ES-I3 (cell line): ENCODE data around the gene SLC22A23.

ENCODE experiments used
- H3K36me3 ChIP-seq: 2 replicates; pipeline ENCODE4 v1.6.1; 2013; ENCODE audit warnings: mild to moderate bottlenecking, low read length, control low read depth, moderate library complexity; ENCODE audit not compliant: insufficient read depth
- H3K4me1 ChIP-seq: 2 replicates; pipeline ENCODE4 v1.6.1; 2013; ENCODE audit warnings: mild to moderate bottlenecking, control low read depth, low read length; ENCODE audit not compliant: insufficient read depth
- H3K9ac ChIP-seq: 2 replicates; pipeline ENCODE4 v1.6.1; 2013; ENCODE audit warnings: low read depth, mild to moderate bottlenecking, low read length, moderate library complexity
- H3K9me3 ChIP-seq: 2 replicates; pipeline ENCODE4 v1.6.1; 2013; ENCODE audit warnings: mild to moderate bottlenecking, low read length, moderate library complexity; ENCODE audit not compliant: control insufficient read depth, insufficient read depth

SLC22A23 gene

DNA sequence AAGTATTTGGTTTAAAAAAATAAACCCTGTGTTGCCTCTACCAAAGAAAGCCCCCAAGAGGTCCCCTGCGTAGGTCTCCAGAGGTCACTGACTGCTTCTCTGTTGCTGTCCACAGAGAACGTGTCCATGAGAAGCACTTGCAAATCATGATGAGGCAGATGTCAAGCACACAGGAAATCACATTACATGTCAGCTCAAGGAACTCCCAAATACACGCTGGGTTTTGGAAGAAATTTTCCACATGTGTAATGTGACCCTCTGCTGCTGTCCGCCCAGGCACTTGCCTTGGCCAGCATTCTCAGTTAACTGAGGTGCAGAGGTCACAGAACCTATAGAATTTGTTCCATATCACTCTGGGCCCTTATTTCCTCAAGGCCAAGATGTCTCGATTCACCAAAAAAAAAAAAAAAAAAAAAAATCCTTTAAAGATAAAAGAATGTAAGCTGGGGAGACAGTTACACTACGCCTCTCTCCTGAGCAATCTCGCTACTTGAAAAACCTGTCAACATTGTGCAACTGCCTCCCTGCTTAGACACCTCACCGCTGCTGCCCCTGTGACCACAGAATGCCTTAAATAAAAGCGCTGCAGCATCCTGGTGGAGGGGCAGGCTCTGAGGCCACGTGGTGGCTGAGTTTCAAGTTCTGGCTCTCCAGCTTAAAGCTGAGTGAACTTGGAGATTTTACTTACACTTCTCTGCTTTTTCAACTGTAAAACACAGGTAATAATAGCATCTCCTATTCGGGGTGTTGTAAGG lies 42.3 kb downstream of the SLC22A23 start:
- H3K4me1 ChIP-seq, result peaks cover 30% of the 10 kb centered on the region
- H3K9me3 ChIP-seq, result no peaks in the 10 kb centered on the region
- H3K9ac ChIP-seq, result no peak overlapping the region
- H3K36me3 ChIP-seq, result no peaks in the 10 kb centered on the region

DNA sequence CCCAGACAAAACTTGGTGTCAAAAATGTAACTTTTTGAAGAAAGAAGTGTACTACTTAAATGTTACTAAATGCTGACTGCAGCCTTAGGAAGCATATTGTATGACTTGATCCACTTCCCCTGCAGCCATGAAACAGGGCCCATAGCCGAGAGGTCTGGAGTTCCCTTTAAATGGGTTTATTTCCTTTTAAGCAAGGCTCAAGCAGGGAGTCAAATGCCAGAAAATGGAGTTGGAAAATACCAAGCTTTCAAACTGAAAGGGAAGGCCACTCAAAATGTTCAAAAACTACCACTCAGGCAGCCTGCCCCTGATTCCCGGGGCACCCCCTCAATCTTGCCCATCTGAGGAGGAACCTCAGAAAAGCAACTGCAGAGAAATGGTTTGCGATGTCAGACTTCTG lies 43.3 kb downstream of the SLC22A23 start:
- H3K4me1 ChIP-seq, result peaks cover 36% of the 10 kb centered on the region
- no peak overlapping the region for H3K9ac ChIP-seq

DNA sequence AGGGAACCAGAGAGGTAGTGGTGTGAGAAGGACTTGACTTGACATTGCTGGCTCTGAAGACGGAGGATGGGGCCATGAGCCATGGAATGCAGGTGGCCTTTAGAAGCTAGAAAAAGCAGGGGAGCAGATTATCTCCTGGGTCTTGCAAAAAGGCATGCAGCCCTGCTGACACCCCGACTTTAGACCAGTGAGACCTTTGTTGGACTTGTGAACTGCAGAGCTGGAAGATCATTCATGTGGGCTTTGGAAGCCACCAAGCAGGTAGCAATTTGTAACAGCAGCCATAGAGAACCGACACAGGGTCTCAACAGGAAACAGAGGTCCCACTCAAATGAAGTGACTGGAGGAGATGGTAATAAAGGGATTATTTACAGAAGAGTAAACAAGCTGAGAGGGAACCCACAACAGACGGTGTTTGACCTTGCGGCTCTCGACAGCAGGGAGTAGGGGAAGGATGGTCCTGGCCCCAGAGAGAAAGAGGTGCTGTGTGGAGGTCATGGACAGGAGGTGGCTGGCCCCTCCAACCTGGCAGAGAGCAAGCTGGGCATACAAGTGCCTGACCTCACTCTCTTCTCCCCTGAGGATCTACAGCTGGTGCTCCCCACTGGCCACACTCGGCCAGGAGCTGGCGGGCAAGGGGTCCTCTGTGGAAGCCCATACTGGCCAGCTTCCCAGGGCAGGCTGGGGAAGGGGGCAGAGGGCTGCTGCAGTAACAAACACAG lies 43.9 kb downstream of the SLC22A23 start:
- Histone ChIP-seq H3K4me1 (peaks cover 40% of the 10 kb centered on the region), H3K36me3 (no peaks in the 10 kb centered on the region), H3K9ac (no peak overlapping the region), H3K9me3 (no peaks in the 10 kb centered on the region)

More for the DNA sequence above, 43.3 kb downstream of the SLC22A23 start:
- Histone ChIP-seq H3K9me3 (no peaks in the 10 kb centered on the region), H3K36me3 (no peaks in the 10 kb centered on the region)

DNA sequence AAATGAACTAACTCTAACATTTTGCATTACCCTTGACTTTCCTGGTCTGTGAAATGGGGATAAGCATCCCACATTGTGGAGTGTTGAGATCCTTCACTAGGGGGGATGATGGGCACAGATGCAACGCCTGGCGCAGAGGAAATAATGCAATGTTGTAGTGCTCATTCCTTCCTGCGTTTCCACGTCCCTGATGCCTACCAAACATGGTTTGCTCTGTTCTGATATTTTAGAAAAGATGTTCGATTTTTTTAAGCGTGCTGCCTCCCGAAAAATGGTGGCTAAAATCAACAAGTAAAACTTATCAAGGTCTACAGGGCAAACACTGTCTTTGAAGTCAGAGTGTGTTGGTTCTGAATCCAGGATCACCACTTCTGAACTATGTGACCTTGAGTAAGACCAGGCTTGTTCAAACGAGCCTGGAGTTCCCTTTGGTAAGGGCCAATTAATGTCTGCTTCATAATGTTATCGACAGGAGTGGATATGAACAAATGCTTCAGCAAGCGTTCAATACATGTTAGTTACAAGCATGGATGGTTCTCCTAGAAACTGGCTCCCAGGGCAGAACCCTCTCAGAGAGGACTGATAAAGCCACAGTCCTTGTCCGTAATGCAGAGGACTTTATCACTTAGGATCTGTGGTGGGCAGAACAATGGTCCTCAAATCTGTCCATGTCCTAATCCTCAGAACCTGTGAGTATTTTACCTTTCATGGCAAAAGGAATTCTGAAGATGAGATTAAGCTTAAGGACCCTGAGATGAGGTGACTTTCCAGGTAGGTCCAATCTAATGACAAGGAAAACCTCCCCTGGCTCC lies 44.7 kb downstream of the SLC22A23 start:
- H3K9ac ChIP-seq, result no peak overlapping the region
- H3K9me3 ChIP-seq, result no peaks in the 10 kb centered on the region

DNA sequence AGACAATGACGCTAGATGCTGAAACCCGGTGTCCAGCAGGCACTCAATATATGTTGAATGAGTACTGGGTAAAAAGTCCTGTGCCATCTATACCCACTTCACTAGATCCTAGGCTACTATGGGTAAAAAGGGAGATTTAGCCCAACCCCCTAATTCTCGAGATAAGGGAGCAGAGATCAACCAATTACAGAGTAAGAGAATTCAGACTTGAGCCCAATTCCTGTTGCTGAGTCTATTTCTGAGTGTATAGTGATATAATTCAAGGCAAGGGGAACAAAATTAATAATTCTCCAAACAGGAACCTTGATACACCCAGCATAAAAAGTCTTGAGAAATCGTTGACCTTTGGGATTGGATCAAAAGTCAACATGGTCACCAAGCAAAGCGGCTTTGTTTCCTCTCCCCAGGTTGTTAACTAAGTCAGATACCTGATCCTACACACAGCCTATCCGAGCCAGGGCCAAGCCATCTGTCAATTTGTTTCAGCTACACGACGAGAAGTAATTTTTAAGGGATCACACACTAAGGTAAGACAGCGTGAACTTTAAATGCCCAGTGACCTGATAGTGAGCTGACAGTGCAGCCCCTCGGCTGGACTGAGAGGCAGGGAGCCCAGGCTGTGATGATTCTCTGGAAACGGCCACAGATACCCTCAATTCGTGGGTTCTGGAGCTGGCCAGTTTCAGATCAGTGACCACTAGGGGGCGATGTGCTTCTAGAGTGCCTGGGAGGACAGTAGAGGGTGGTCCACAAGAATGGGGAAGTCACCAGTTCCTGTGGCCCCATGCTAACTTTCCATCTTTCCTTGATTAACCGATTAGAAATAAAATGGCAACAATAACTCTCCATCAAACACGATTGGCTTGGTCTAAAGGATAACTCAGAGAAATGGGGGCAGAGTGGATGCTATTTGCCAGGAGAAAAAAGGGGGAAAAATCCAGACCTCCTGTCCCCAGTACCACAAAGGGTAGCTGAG lies 46.2 kb downstream of the SLC22A23 start:
- peaks cover 40% of the 10 kb centered on the region for H3K4me1 ChIP-seq
- no peak overlapping the region for H3K9ac ChIP-seq
- H3K9me3 ChIP-seq, result no peaks in the 10 kb centered on the region
- no peaks in the 10 kb centered on the region for H3K36me3 ChIP-seq

More for the DNA sequence above, 44.7 kb downstream of the SLC22A23 start:
- Histone ChIP-seq H3K36me3 (no peaks in the 10 kb centered on the region), H3K4me1 (peaks cover 40% of the 10 kb centered on the region)

DNA sequence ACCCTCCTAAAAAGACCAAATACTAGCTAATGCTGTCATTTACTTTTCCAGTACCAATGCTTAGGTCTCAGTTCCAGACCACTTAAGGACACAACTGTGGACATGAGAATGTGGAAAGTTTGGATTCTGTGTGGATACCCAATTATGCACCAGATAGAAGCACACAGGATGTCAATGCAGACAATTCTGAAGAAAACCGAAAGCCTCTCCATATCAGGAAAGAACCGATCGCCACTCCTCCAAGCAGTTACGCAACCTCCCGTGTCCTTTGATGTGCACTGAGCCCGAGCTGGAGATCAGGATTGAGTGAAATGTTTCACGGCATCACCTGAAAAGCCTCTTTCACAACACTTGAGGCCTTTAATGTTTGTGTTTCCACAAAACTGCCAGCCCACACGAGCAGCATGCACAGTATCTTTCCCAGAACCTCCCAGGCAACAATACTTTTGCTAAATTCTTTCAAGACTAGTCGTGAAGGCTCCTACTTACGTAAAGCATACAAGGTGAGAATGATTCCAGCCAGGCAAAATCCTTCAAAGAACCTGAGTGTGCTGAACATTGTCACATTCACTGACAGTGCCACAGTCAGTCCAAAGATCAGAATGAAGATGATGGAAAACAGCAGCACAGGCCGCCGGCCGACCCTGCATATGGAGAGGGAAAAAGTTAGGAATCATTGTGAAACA lies 47.0 kb downstream of the SLC22A23 start:
- Histone ChIP-seq H3K9ac (no peak overlapping the region), H3K9me3 (no peaks in the 10 kb centered on the region), H3K4me1 (peaks cover 32% of the 10 kb centered on the region), H3K36me3 (no peaks in the 10 kb centered on the region)

DNA sequence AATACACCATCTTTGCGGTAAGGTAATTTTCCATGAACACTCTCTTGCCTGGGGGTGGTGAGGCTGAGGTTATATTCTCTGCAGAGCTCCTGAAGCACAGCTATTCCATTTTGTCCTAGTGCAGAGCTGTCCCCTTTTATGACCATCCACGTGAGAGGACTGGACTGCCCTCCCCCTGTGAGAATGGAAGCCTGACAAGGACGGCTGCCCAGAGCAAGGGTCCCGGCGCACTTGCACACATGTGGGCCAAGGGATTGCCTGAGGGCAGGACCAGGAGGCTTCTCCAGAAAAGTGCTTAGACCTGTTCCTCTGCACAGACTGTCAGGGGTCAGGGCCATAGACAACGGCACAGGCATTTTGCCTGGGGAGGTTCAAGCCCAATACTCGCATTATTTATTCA lies 48.2 kb downstream of the SLC22A23 start:
- H3K9me3 ChIP-seq, result no peaks in the 10 kb centered on the region
- peaks cover 23% of the 10 kb centered on the region for H3K4me1 ChIP-seq
- H3K36me3 ChIP-seq, result no peaks in the 10 kb centered on the region
- no peak overlapping the region for H3K9ac ChIP-seq

DNA sequence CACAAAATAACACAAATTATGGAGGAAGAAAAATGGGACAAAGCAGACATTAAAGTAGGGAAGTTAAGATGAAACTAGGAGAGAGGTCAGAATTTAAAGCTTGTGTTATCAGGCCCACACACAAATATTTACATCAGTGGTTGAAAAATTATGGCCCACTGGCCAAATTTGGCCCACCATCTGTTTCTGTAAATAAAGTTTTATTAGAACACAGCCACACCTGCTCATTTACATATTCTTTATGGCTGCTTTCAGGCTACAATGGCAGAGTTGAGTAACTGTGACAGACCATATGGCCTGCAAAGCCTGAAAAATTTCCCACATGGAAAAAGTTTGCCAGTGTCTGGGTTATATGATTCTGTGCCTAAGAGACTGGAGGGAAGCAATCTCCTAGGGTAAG lies 49.0 kb downstream of the SLC22A23 start:
- Histone ChIP-seq H3K9ac (no peak overlapping the region), H3K4me1 (peaks cover 23% of the 10 kb centered on the region), H3K9me3 (no peaks in the 10 kb centered on the region), H3K36me3 (no peaks in the 10 kb centered on the region)

DNA sequence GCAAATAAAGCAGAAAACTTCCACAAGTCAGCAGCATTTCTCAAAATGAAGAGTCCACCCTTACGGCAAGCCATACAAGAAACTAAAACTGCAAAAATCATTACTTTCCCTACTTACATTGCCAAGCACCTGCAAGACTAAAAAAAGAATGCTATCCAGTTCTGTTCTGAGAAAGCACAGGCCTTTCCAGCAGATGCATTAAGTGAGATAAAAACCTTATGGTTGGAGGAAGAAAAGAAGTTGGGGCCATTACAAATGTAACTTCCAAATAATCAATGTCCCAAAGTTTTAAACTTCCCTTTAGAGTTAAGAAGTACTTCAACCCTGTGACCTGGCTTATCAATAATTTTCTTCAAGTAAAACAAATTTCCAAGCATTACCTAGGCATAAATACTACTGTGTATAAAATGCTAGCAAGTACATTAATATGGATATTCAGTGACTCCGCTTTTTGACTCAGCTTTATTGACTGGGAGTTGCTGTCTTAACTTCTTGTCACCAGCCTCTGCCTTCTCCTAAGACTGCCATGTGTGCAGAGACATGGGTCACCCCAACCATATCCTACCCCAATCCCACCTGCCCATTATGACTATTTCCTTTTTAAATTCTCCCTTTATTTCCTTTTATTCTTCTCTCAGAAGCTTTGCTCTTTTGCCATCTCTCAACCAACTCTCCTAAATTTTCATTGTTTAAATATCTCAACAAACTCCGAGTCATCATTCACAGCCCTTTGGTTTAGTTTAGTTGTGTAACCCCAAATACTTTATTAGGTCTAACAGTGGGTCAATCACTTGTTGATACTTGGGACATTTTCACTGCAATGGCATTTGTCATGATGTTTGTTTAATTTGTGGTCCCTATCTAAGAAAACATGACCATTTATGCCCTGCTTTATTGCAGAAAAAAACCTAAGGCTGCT lies 49.7 kb downstream of the SLC22A23 start:
- H3K9ac ChIP-seq, result no peak overlapping the region
- peaks cover 23% of the 10 kb centered on the region for H3K4me1 ChIP-seq
- no peaks in the 10 kb centered on the region for H3K9me3 ChIP-seq
- no peaks in the 10 kb centered on the region for H3K36me3 ChIP-seq

DNA sequence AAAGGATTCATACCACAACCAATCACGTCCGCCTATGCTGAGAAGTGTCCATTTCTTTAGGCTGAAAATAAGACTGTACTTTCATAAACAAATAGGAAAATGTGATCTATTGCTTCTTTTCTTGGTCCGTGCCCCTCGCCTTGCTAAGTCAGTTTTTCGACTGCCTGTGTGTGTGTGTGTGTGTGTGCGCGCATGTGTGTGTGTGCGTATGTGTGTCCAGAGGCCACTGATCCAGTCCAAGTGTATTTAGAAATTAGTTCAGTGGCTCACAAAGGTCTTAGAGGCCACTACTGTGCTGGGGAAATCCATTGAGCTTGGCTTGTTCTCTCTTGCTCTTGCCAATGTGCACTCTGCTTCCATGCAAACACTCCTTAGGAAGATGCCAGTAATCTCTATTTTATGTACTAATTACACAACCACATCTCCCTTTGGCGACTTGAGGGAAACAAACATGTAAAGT lies 50.5 kb downstream of the SLC22A23 start:
- Histone ChIP-seq H3K4me1 (peaks cover 23% of the 10 kb centered on the region), H3K36me3 (no peaks in the 10 kb centered on the region), H3K9me3 (no peaks in the 10 kb centered on the region), H3K9ac (no peak overlapping the region)

DNA sequence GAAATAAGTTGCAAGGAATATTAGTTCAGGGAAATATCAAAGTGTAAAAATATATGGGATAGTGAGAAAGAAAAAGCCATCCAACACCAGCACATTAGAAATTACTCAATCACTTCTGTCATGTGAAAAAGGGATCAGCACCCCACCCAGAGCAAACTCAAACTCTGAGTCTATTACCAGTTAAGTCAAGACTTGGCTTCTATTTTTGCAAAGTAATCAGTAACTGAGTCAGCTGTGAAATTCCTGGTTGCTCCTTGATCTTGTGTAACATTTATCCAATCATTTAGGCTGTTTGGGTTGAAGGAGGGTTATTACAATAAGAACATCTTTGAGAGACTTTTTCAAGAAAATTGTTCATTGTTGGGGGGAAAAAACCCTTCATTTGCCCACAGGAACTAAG lies 51.2 kb downstream of the SLC22A23 start:
- Histone ChIP-seq H3K4me1 (peaks cover 23% of the 10 kb centered on the region), H3K36me3 (no peaks in the 10 kb centered on the region), H3K9me3 (no peaks in the 10 kb centered on the region), H3K9ac (no peak overlapping the region)

DNA sequence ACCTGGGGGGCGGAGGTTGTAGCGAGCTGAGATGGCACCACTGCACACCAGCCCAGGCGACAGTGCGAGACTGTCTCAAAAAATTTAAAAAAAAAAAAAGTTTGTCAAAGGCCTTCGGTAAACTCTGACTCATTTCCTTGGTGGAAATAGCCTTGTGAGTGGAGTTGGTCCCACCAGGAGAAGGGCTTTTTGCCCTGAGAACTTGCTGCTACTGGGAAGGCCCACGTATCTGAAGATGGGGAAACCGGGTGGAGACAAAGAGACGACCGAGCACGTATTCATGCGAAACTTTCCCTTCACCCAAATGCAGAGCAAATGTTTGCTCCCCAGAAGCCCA lies 51.7 kb downstream of the SLC22A23 start:
- Histone ChIP-seq H3K36me3 (no peaks in the 10 kb centered on the region), H3K9ac (no peak overlapping the region), H3K9me3 (no peaks in the 10 kb centered on the region), H3K4me1 (peaks cover 19% of the 10 kb centered on the region)
